Esophagus squamous epithelium (tissue), 4 donors: Measurements from ENCODE around the gene CALHM1.

ENCODE experiments used
- CTCF ChIP-seq, 6 experiments: fragments of 450-650 bp in 4 of 6; fragments of 200-600 bp in 2 of 6; sonication (generic) in 2 of 6; IDR thresholded peaks; one replicate each; pipeline ENCODE4 v1.5.1; 2016 to 2019; ENCODE audit warnings: antibody characterized with exemption in 6 of 6, mild to moderate bottlenecking in 4 of 6, moderate library complexity in 4 of 6
- POLR2A ChIP-seq, 4 donors: fragments of 450-650 bp; IDR thresholded peaks; one replicate each; pipeline ENCODE4 v1.6.1; 2017; ENCODE audit warnings: antibody characterized with exemption in 4 of 4, mild to moderate bottlenecking in 4 of 4, moderate library complexity in 3 of 4

- TF ChIP-seq POLR2A (IDR thresholded peaks at IDR 0.05) (no peak), CTCF (IDR thresholded peaks at IDR 0.05) (no peak)
These were observed 8.7 kb upstream of the CALHM1 start for GRCh38 chr10:103467406-103467805.
